ENCODE measurements around the gene PLEK.

DNA sequence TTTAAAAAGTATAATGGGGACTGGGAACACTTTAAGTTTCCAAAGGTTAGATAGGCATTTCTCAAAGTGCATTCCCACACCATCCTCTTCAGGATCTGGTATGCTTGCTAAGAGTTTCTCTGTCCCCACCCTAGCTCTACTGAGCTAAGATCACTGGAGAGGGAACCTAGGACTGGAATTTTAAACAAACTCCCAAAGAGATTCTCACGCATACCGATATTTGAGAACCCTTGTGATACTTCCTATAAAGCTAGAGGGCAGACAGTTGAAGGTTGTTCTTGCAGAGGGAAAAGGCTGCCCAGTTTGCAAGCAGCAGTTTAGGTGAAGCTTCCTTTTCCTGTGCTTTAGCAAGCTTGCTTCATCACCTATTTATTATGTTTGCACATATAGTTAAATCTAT lies 49.0 kb upstream of the PLEK start:
- TF ChIP-seq, protein P1, sequence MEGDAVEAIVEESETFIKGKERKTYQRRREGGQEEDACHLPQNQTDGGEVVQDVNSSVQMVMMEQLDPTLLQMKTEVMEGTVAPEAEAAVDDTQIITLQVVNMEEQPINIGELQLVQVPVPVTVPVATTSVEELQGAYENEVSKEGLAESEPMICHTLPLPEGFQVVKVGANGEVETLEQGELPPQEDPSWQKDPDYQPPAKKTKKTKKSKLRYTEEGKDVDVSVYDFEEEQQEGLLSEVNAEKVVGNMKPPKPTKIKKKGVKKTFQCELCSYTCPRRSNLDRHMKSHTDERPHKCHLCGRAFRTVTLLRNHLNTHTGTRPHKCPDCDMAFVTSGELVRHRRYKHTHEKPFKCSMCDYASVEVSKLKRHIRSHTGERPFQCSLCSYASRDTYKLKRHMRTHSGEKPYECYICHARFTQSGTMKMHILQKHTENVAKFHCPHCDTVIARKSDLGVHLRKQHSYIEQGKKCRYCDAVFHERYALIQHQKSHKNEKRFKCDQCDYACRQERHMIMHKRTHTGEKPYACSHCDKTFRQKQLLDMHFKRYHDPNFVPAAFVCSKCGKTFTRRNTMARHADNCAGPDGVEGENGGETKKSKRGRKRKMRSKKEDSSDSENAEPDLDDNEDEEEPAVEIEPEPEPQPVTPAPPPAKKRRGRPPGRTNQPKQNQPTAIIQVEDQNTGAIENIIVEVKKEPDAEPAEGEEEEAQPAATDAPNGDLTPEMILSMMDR (conservative IDR thresholded peaks at IDR 0.05; ENCODE audit: low read depth, low read length), result no peak
- no peak for TF ChIP-seq EZH2 (IDR thresholded peaks at IDR 0.05; ENCODE audit: low read length, unreplicated experiment)

All from PC-3 (cell line).